ENCODE results near the gene PAM16. TPM values are rescaled to one million over a fixed set of nuclear protein-coding genes. Genes with fewer than 3 reads are reported as not detected.

PAM16 gene
- total and polyA plus RNA-seq, 2 experiments from 2014 or later, result 71.8 to 72.5 TPM

DNA sequence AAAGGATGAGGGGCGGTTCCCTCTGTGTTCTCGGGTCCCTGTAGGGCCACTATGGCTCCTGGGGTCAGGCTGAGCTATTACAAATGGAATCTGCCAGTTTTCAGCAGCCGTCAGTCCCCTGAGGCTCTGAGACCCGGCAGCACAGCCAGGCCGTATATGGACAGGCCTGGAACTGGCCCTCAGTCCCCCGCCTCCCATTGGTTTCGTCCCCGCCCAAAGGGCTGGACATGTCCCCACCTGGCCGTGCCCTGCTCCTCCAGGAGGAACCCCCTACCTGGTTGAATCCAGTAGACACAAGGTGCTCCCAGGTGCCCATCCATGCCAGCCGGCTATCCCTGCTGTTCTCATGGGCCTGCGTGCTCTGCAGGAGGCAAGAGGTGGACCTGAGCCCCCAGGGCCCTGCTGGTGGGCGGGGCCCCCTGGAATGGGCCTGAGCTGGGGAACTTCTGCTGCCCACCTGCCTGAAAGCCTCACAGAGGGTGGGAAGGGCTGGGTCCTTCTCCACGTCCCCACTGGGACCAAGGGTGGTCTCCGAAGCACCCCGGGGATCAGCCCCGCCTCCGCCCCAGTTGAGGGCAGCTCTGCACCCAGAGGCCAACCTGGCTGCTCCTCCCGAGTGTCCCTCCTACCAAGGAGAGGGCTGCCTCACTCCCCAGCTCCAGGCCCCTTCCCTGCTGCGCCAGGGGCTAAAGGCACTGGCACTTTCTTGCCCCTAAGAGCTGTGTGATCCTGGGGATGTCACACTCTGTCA is 37.3 kb upstream of the PAM16 start:
- Histone ChIP-seq H3K4me1 (ENCODE audit: low read depth) (peaks cover 60% of the 10 kb centered on the region), H3K4me3 (no peak overlapping the region), H3K9me3 (ENCODE audit: low read depth) (no peaks in the 10 kb centered on the region), H3K27me3 (no peaks in the 10 kb centered on the region), H3K36me3 (no peaks in the 10 kb centered on the region), H3K27ac (peak overlapping the region; percentile 96)
- TF ChIP-seq, protein P1, sequence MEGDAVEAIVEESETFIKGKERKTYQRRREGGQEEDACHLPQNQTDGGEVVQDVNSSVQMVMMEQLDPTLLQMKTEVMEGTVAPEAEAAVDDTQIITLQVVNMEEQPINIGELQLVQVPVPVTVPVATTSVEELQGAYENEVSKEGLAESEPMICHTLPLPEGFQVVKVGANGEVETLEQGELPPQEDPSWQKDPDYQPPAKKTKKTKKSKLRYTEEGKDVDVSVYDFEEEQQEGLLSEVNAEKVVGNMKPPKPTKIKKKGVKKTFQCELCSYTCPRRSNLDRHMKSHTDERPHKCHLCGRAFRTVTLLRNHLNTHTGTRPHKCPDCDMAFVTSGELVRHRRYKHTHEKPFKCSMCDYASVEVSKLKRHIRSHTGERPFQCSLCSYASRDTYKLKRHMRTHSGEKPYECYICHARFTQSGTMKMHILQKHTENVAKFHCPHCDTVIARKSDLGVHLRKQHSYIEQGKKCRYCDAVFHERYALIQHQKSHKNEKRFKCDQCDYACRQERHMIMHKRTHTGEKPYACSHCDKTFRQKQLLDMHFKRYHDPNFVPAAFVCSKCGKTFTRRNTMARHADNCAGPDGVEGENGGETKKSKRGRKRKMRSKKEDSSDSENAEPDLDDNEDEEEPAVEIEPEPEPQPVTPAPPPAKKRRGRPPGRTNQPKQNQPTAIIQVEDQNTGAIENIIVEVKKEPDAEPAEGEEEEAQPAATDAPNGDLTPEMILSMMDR (IDR thresholded peaks at IDR 0.05; ENCODE audit: low read depth, low read length), result no peak
- peak in 1 of 2 donors; percentile 71 for DNase-seq (ENCODE audit: low read depth in 1 of 2, low spot score in 1 of 2)

DNA sequence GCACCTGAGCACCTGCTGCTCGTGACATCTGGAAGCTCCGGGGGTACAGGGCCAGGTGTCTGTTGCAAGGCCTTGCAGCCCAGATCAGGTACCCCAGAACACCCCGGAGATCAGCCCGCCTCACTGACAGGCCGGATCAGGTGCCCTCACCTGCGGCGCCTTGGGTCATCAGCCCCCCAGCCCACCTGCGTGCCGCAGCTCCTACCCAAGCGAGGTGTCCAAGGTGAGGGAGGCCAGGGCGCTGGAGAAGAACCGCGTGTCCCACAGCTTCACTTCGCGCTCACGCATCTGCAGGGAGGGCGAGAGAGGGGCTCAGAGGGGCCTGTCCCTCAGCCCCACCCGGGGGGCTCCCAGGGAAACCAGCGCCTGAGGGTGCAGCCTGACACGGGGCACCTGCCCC is 36.7 kb upstream of the PAM16 start:
- H3K4me1 ChIP-seq (ENCODE audit: low read depth), result peaks cover 54% of the 10 kb centered on the region
- peak overlapping the region; percentile 96 for H3K27ac ChIP-seq
- no peak overlapping the region for H3K4me3 ChIP-seq
- no peaks in the 10 kb centered on the region for H3K27me3 ChIP-seq
- H3K36me3 ChIP-seq, result no peaks in the 10 kb centered on the region
- no peaks in the 10 kb centered on the region for H3K9me3 ChIP-seq (ENCODE audit: low read depth)
- TF ChIP-seq, protein P1 (IDR thresholded peaks at IDR 0.05; ENCODE audit: low read depth, low read length), result no peak
- DNase-seq (ENCODE audit: low read depth in 1 of 2, low spot score in 1 of 2), result no peak

DNA sequence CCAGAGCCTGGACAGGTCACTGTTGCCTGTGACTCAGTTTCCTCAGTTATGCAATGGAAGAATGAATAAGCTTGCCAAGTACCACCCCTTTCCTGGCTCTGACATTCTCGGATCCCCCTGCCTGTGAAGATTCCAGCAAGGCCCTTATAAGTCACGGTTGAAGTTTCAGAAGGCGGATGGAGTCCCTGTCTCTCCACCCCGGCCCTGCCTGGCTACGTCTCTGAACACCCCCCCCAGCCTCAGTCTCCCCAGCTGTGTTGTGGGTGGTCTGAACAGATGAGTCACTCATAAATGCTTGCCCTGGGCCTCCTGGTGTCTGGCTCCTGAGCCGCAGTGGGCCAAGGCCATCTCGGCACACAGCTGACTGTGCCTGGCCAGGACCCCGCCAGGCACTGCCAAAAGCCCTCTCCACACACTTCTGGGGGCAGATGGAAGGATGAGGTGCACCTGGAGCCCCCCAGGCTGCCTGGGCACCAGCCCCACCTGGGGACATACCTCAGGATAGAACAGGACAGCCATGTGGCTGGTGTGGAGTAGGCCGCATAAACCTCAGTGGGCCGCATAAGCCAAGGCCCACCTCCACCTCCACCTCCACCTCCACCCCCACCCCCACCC is 35.9 kb upstream of the PAM16 start:
- H3K4me3 ChIP-seq, result no peak overlapping the region
- H3K36me3 ChIP-seq, result no peaks in the 10 kb centered on the region
- H3K4me1 ChIP-seq (ENCODE audit: low read depth), result peaks cover 47% of the 10 kb centered on the region
- TF ChIP-seq, protein P1 (IDR thresholded peaks at IDR 0.05; ENCODE audit: low read depth, low read length), result peak; percentile 4
- no peaks in the 10 kb centered on the region for H3K9me3 ChIP-seq (ENCODE audit: low read depth)
- no peaks in the 10 kb centered on the region for H3K27me3 ChIP-seq
- peak overlapping the region; percentile 96 for H3K27ac ChIP-seq
- DNase-seq (ENCODE audit: low read depth in 1 of 2, low spot score in 1 of 2), result peak in 1 of 2 donors; percentile 62

DNA sequence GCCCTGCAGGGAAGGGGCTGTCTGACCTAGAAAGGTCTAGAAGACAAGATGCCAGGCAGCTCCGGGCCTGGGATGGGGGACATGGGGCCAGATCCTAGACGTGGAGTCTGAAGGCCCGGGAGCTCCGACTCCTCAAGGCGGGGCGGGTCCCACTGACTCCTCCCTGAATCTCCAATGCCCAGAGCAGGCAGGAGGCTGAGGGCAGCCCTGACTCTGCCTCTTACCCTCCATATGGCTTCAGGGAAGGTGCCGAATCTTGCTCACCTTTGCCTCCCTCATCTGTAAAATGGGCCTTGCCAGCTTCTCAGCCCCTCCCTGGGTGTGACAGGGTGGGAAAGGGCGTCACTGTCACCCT is 35.3 kb upstream of the PAM16 start:
- peaks cover 42% of the 10 kb centered on the region for H3K4me1 ChIP-seq (ENCODE audit: low read depth)
- H3K9me3 ChIP-seq (ENCODE audit: low read depth), result no peaks in the 10 kb centered on the region
- no peak overlapping the region for H3K27ac ChIP-seq
- TF ChIP-seq, protein P1 (IDR thresholded peaks at IDR 0.05; ENCODE audit: low read depth, low read length), result no peak
- H3K36me3 ChIP-seq, result no peaks in the 10 kb centered on the region
- H3K4me3 ChIP-seq, result no peak overlapping the region
- H3K27me3 ChIP-seq, result no peaks in the 10 kb centered on the region
- DNase-seq (ENCODE audit: low read depth in 1 of 2, low spot score in 1 of 2), result peak in 1 of 2 donors; percentile 58

DNA sequence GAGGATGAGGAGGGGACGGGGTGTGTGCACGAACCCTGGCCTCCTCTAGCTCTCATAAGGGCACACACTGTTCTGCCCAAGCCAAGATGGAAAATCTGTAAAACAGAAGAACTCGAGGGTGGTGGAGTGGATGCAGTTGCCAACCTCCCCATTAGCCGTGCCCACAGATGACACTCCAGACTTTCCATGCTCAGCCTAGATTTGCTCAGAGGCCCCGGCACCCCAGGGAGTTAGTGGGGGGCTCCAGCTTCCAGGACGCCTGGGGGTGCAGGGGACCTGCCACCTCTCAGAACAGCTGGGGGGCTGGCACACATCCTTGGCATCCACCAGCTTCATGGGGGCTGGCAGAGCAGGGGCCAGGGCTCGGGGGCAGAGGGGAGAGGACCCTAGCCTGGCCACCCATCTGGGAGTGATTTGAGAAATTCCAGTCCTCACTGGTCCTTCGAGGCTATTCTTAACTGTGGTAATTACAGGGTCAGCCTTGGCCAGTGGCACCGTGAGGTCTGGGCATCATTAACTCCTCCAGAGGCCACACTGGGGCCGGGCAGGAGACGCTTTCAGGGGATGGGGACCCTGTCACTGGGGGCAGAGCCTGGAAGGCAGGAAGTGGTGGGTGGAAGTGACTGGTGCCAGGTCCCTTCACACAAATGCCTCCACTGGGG is 34.8 kb upstream of the PAM16 start:
- H3K4me3 ChIP-seq, result no peak overlapping the region
- TF ChIP-seq, protein P1 (IDR thresholded peaks at IDR 0.05; ENCODE audit: low read depth, low read length), result no peak
- H3K27me3 ChIP-seq, result no peaks in the 10 kb centered on the region
- H3K27ac ChIP-seq, result peak overlapping the region; percentile 52
- H3K36me3 ChIP-seq, result no peaks in the 10 kb centered on the region
- peaks cover 42% of the 10 kb centered on the region for H3K4me1 ChIP-seq (ENCODE audit: low read depth)
- DNase-seq (ENCODE audit: low read depth in 1 of 2, low spot score in 1 of 2), result no peak
- no peaks in the 10 kb centered on the region for H3K9me3 ChIP-seq (ENCODE audit: low read depth)
